WTC11 (cell line): Measurements from ENCODE around the gene NPR3. TPM values are rescaled to one million over a fixed set of nuclear protein-coding genes. Genes with fewer than 3 reads are reported as not detected.

Source experiments
- ATAC-seq: fragments of 200-7000 bp; cut with Tn5 transposase; 2 replicates; pipeline ENCODE4 v1.10.0; 2021; ENCODE audit warnings: mild to moderate bottlenecking, moderate library complexity
- CTCF ChIA-PET: fragments of 300-600 bp; sonication (Branson Sonifier 250); formaldehyde crosslinking; loops from one replicate; lab custom pipeline; 2021; ENCODE audit warnings: antibody characterized with exemption; lab: Charles Lee
- POLR2A ChIA-PET: fragments of 350-600 bp; sonication (Branson Sonifier 250); formaldehyde crosslinking; loops from one replicate; lab custom pipeline; 2021; ENCODE audit warnings: antibody characterized with exemption; lab: Charles Lee
- DNase-seq: peaks from one replicate; pipeline ENCODE4 v3.0.0; 2021; ENCODE audit warnings: low spot score
- H3K27ac Mint-ChIP-seq: 2 replicates; pipeline ENCODE4 v1.8.0; 2021; ENCODE audit warnings: mixed read lengths
- H3K27me3 Mint-ChIP-seq: 2 replicates; pipeline ENCODE4 v1.8.0; 2021; ENCODE audit warnings: low read depth, mild to moderate bottlenecking, moderate library complexity, mixed read lengths
- H3K36me3 Mint-ChIP-seq: 2 replicates; pipeline ENCODE4 v1.8.0; 2021; ENCODE audit warnings: mixed read lengths
- H3K4me1 Mint-ChIP-seq: 2 replicates; pipeline ENCODE4 v1.8.0; 2022; ENCODE audit warnings: mixed read lengths
- H3K4me3 Mint-ChIP-seq: 2 replicates; pipeline ENCODE4 v1.8.0; 2021; ENCODE audit warnings: mild to moderate bottlenecking, moderate library complexity, mixed read lengths
- H3K9me3 Mint-ChIP-seq: 2 replicates; pipeline ENCODE4 v1.8.0; 2021; ENCODE audit warnings: mixed read lengths
- GABPB1 ChIP-seq: sonication (generic); formaldehyde crosslinking; IDR thresholded peaks from 2 replicates; pipeline ENCODE4 v1.8.1; 2023; ENCODE audit warnings: mild to moderate bottlenecking, missing genetic modification reagents
- GTF2I ChIP-seq: fragments of 250-450 bp; sonication (Bioruptor Pico); conservative IDR thresholded peaks from 2 replicates; pipeline ENCODE4 v1.4.0; 2021; ENCODE audit warnings: mild to moderate bottlenecking
- KAT7 ChIP-seq: sonication (generic); formaldehyde crosslinking; IDR thresholded peaks from 2 replicates; pipeline ENCODE4 v1.8.1; 2023; ENCODE audit warnings: missing genetic modification reagents, mild to moderate bottlenecking, borderline replicate concordance
- MXD4 ChIP-seq: fragments of 250-450 bp; sonication (Bioruptor Pico); IDR thresholded peaks from 2 replicates; pipeline ENCODE4 v1.8.0; 2021; ENCODE audit warnings: mild to moderate bottlenecking, moderate library complexity, borderline replicate concordance
- OVOL2 ChIP-seq: fragments of 250-450 bp; sonication (Bioruptor Pico); IDR thresholded peaks from 2 replicates; pipeline ENCODE4 v1.9.0; 2021; ENCODE audit warnings: mild to moderate bottlenecking, borderline replicate concordance
- SP1 ChIP-seq: sonication (generic); formaldehyde crosslinking; conservative IDR thresholded peaks from 2 replicates; pipeline ENCODE4 v1.8.1; 2022; ENCODE audit warnings: missing genetic modification reagents
- TCF7 ChIP-seq: sonication (generic); formaldehyde crosslinking; IDR thresholded peaks from 2 replicates; pipeline ENCODE4 v1.8.0; 2022; ENCODE audit warnings: mild to moderate bottlenecking, low read depth, missing genetic modification reagents, moderate library complexity
- TEAD1 ChIP-seq: sonication (generic); formaldehyde crosslinking; IDR thresholded peaks from 2 replicates; pipeline ENCODE4 v1.8.0; 2022; ENCODE audit warnings: mild to moderate bottlenecking, missing genetic modification reagents
- ZNF138 ChIP-seq: sonication (generic); formaldehyde crosslinking; conservative IDR thresholded peaks from 2 replicates; pipeline ENCODE4 v1.8.1; 2022; ENCODE audit warnings: mild to moderate bottlenecking, moderate library complexity, missing genetic modification reagents
- ZNF219 ChIP-seq: sonication (generic); formaldehyde crosslinking; IDR thresholded peaks from 2 replicates; pipeline ENCODE4 v1.8.0; 2023; ENCODE audit warnings: missing genetic modification reagents, mild to moderate bottlenecking, borderline replicate concordance
- ZNF263 ChIP-seq: sonication (generic); formaldehyde crosslinking; IDR thresholded peaks from 2 replicates; pipeline ENCODE4 v1.8.1; 2022; ENCODE audit warnings: low read depth, mild to moderate bottlenecking, moderate library complexity, missing genetic modification reagents
- ZNF416 ChIP-seq: fragments of 250-450 bp; sonication (Bioruptor Pico); IDR thresholded peaks from 2 replicates; pipeline ENCODE4 v1.9.0; 2021; ENCODE audit warnings: mild to moderate bottlenecking, inconsistent platforms
- total RNA-seq: library from RNA; stranded (reverse); gene quantifications from 3 replicates; pipeline ENCODE4 v1.2.3, GENCODE V29; 2021
- TF ChIP-seq, protein P1 (sequence below): sonication (generic); formaldehyde crosslinking; IDR thresholded peaks from 2 replicates; pipeline ENCODE4 v1.8.1; 2022; ENCODE audit warnings: mild to moderate bottlenecking, missing genetic modification reagents, moderate library complexity, borderline replicate concordance
- TF ChIP-seq, protein P2 (sequence below): fragments of 250-450 bp; sonication (Bioruptor Pico); IDR thresholded peaks from 2 replicates; pipeline ENCODE4 v1.9.0; 2021; ENCODE audit warnings: mild to moderate bottlenecking, borderline replicate concordance
- TF ChIP-seq, protein P3 (sequence below): sonication (generic); formaldehyde crosslinking; IDR thresholded peaks from 2 replicates; pipeline ENCODE4 v1.8.1; 2023; ENCODE audit warnings: mild to moderate bottlenecking, missing genetic modification reagents
- TF ChIP-seq, protein P4 (sequence below): sonication (generic); formaldehyde crosslinking; IDR thresholded peaks from 2 replicates; pipeline ENCODE4 v1.8.0; 2022; ENCODE audit warnings: mild to moderate bottlenecking, missing genetic modification reagents
- TF ChIP-seq, protein P5 (sequence below): fragments of 250-450 bp; sonication (Bioruptor Pico); IDR thresholded peaks from 2 replicates; pipeline ENCODE4 v2.1.2; 2022; ENCODE audit warnings: mild to moderate bottlenecking, moderate library complexity
- TF ChIP-seq, protein P6 (sequence below): sonication (generic); formaldehyde crosslinking; IDR thresholded peaks from 2 replicates; pipeline ENCODE4 v1.8.1; 2023; ENCODE audit warnings: mild to moderate bottlenecking, moderate library complexity, missing genetic modification reagents
- TF ChIP-seq, protein P7 (sequence below): sonication (generic); formaldehyde crosslinking; conservative IDR thresholded peaks from 2 replicates; pipeline ENCODE4 v1.8.1; 2023; ENCODE audit warnings: mild to moderate bottlenecking, low read depth, missing genetic modification reagents, moderate library complexity

The NPR3 gene
- total RNA-seq, 1 experiment from 2014 or later = 0.09 TPM

DNA sequence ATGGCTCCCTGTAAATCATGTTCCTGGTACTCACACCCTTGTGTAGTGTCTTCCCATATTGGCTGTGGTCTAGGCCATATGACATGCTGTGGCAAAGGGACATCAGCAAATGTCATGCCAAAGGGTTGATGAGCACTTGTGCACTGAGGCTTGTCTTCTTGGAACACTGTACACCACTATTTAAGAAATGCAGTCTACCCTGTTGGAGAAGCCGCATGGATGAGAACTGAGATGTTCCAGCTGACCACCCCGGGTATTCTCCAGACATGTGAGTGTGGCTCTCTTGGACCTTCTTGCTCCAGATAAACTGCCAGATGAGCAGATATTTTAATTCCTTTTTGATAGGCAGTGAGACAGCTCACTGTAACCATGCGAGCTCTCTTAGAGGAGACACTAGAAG, 20.5 kb upstream of the NPR3 start:
- H3K4me3 Mint-ChIP-seq = no peak overlapping the region

DNA sequence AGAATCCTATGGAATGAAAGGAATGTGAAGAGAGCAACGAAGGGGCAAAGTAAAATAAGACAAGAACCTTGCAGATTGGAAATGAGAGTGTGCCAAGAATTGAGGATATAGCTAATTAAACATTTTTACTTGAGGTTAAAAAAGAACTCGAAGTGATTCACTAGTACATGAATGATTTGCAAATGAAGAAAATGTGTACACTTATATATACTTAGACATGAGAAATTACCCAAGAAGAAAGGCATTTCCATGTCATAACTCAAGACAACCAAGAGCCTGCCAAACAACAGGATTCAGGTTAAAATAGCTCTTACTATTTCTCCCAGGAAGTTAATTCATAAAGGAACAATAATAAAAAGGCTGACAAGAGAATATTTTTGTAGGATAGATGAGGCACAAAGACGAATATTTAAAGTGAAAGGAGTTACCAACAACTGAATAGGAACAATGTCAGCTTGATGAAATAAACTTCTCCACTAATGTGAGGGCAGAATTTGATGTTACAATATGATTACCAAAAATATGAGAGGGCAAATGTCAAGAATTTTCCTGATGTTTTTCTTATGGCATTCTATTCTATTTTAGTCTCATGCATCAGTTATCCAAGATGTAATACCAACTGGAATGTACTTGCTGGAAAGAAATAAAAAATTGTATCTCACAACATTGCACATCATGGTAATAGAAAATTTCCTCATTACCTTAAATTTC, 18.9 kb upstream of the NPR3 start:
- Mint-ChIP-seq H3K27me3 (peaks cover 7% of the 10 kb centered on the region), H3K36me3 (no peaks in the 10 kb centered on the region), H3K4me1 (no peaks in the 10 kb centered on the region), H3K9me3 (peaks cover 13% of the 10 kb centered on the region), H3K4me3 (no peak overlapping the region), H3K27ac (no peak overlapping the region)
- ChIA-PET POLR2A (no interaction called here), CTCF (interaction anchor here (0.9 kb wide), 1 partner anchor 18 kb away, joined by 3 read pairs; no protein-coding TSS in a partner anchor)
- DNase-seq (no peak), ATAC-seq (no peak)
- TF ChIP-seq, protein P1, sequence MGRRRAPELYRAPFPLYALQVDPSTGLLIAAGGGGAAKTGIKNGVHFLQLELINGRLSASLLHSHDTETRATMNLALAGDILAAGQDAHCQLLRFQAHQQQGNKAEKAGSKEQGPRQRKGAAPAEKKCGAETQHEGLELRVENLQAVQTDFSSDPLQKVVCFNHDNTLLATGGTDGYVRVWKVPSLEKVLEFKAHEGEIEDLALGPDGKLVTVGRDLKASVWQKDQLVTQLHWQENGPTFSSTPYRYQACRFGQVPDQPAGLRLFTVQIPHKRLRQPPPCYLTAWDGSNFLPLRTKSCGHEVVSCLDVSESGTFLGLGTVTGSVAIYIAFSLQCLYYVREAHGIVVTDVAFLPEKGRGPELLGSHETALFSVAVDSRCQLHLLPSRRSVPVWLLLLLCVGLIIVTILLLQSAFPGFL (CRISPR knock-in tag) = no peak
- TF ChIP-seq TCF7 (CRISPR knock-in tag) (no peak), ZNF138 (CRISPR knock-in tag) (no peak), ZNF416 (CRISPR knock-in tag) (no peak), ZNF219 (CRISPR knock-in tag) (no peak), OVOL2 (no peak), GABPB1 (CRISPR knock-in tag) (no peak), TEAD1 (CRISPR knock-in tag) (no peak)
- TF ChIP-seq, protein P2, sequence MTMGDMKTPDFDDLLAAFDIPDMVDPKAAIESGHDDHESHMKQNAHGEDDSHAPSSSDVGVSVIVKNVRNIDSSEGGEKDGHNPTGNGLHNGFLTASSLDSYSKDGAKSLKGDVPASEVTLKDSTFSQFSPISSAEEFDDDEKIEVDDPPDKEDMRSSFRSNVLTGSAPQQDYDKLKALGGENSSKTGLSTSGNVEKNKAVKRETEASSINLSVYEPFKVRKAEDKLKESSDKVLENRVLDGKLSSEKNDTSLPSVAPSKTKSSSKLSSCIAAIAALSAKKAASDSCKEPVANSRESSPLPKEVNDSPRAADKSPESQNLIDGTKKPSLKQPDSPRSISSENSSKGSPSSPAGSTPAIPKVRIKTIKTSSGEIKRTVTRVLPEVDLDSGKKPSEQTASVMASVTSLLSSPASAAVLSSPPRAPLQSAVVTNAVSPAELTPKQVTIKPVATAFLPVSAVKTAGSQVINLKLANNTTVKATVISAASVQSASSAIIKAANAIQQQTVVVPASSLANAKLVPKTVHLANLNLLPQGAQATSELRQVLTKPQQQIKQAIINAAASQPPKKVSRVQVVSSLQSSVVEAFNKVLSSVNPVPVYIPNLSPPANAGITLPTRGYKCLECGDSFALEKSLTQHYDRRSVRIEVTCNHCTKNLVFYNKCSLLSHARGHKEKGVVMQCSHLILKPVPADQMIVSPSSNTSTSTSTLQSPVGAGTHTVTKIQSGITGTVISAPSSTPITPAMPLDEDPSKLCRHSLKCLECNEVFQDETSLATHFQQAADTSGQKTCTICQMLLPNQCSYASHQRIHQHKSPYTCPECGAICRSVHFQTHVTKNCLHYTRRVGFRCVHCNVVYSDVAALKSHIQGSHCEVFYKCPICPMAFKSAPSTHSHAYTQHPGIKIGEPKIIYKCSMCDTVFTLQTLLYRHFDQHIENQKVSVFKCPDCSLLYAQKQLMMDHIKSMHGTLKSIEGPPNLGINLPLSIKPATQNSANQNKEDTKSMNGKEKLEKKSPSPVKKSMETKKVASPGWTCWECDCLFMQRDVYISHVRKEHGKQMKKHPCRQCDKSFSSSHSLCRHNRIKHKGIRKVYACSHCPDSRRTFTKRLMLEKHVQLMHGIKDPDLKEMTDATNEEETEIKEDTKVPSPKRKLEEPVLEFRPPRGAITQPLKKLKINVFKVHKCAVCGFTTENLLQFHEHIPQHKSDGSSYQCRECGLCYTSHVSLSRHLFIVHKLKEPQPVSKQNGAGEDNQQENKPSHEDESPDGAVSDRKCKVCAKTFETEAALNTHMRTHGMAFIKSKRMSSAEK (CRISPR knock-in tag) = no peak
- TF ChIP-seq, protein P3, sequence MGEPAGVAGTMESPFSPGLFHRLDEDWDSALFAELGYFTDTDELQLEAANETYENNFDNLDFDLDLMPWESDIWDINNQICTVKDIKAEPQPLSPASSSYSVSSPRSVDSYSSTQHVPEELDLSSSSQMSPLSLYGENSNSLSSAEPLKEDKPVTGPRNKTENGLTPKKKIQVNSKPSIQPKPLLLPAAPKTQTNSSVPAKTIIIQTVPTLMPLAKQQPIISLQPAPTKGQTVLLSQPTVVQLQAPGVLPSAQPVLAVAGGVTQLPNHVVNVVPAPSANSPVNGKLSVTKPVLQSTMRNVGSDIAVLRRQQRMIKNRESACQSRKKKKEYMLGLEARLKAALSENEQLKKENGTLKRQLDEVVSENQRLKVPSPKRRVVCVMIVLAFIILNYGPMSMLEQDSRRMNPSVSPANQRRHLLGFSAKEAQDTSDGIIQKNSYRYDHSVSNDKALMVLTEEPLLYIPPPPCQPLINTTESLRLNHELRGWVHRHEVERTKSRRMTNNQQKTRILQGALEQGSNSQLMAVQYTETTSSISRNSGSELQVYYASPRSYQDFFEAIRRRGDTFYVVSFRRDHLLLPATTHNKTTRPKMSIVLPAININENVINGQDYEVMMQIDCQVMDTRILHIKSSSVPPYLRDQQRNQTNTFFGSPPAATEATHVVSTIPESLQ (CRISPR knock-in tag) = no peak
- TF ChIP-seq, protein P4, sequence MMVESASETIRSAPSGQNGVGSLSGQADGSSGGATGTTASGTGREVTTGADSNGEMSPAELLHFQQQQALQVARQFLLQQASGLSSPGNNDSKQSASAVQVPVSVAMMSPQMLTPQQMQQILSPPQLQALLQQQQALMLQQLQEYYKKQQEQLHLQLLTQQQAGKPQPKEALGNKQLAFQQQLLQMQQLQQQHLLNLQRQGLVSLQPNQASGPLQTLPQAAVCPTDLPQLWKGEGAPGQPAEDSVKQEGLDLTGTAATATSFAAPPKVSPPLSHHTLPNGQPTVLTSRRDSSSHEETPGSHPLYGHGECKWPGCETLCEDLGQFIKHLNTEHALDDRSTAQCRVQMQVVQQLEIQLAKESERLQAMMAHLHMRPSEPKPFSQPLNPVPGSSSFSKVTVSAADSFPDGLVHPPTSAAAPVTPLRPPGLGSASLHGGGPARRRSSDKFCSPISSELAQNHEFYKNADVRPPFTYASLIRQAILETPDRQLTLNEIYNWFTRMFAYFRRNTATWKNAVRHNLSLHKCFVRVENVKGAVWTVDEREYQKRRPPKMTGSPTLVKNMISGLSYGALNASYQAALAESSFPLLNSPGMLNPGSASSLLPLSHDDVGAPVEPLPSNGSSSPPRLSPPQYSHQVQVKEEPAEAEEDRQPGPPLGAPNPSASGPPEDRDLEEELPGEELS (CRISPR knock-in tag) = no peak
- TF ChIP-seq, protein P5, sequence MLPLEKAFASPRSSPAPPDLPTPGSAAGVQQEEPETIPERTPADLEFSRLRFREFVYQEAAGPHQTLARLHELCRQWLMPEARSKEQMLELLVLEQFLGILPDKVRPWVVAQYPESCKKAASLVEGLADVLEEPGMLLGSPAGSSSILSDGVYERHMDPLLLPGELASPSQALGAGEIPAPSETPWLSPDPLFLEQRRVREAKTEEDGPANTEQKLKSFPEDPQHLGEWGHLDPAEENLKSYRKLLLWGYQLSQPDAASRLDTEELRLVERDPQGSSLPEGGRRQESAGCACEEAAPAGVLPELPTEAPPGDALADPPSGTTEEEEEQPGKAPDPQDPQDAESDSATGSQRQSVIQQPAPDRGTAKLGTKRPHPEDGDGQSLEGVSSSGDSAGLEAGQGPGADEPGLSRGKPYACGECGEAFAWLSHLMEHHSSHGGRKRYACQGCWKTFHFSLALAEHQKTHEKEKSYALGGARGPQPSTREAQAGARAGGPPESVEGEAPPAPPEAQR (CRISPR knock-in tag) = no peak
- TF ChIP-seq, protein P6, sequence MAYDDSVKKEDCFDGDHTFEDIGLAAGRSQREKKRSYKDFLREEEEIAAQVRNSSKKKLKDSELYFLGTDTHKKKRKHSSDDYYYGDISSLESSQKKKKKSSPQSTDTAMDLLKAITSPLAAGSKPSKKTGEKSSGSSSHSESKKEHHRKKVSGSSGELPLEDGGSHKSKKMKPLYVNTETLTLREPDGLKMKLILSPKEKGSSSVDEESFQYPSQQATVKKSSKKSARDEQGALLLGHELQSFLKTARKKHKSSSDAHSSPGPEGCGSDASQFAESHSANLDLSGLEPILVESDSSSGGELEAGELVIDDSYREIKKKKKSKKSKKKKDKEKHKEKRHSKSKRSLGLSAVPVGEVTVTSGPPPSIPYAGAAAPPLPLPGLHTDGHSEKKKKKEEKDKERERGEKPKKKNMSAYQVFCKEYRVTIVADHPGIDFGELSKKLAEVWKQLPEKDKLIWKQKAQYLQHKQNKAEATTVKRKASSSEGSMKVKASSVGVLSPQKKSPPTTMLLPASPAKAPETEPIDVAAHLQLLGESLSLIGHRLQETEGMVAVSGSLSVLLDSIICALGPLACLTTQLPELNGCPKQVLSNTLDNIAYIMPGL = no peak

More for the DNA sequence above, 20.5 kb upstream of the NPR3 start:
- no peak overlapping the region for H3K27ac Mint-ChIP-seq
- no peaks in the 10 kb centered on the region for H3K4me1 Mint-ChIP-seq
- H3K27me3 Mint-ChIP-seq = no peaks in the 10 kb centered on the region
- DNase-seq (no peak), ATAC-seq (no peak)
- peaks cover 6% of the 10 kb centered on the region for H3K36me3 Mint-ChIP-seq
- CTCF ChIA-PET = interaction anchor here (0.6 to 1.5 kb wide), 6 partner anchors 15 to 689 kb away, joined by 3 to 8 read pairs (median 3); no protein-coding TSS in a partner anchor
- POLR2A ChIA-PET = no interaction called here
- peaks cover 15% of the 10 kb centered on the region for H3K9me3 Mint-ChIP-seq
- no peak for TF ChIP-seq GTF2I (CRISPR knock-in tag)
- no peak for TF ChIP-seq TEAD1 (CRISPR knock-in tag)
- TF ChIP-seq ZNF263 (CRISPR knock-in tag) = no peak
- TF ChIP-seq, protein P7, sequence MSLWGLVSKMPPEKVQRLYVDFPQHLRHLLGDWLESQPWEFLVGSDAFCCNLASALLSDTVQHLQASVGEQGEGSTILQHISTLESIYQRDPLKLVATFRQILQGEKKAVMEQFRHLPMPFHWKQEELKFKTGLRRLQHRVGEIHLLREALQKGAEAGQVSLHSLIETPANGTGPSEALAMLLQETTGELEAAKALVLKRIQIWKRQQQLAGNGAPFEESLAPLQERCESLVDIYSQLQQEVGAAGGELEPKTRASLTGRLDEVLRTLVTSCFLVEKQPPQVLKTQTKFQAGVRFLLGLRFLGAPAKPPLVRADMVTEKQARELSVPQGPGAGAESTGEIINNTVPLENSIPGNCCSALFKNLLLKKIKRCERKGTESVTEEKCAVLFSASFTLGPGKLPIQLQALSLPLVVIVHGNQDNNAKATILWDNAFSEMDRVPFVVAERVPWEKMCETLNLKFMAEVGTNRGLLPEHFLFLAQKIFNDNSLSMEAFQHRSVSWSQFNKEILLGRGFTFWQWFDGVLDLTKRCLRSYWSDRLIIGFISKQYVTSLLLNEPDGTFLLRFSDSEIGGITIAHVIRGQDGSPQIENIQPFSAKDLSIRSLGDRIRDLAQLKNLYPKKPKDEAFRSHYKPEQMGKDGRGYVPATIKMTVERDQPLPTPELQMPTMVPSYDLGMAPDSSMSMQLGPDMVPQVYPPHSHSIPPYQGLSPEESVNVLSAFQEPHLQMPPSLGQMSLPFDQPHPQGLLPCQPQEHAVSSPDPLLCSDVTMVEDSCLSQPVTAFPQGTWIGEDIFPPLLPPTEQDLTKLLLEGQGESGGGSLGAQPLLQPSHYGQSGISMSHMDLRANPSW (CRISPR knock-in tag) = no peak
- no peak for TF ChIP-seq MXD4 (CRISPR knock-in tag)
- no peak for TF ChIP-seq KAT7 (CRISPR knock-in tag)
- TF ChIP-seq SP1 = no peak
- TF ChIP-seq, all 79 proteins: peak for 0
